Measurements from ENCODE around the gene TMEM164.

The TMEM164 gene

DNA sequence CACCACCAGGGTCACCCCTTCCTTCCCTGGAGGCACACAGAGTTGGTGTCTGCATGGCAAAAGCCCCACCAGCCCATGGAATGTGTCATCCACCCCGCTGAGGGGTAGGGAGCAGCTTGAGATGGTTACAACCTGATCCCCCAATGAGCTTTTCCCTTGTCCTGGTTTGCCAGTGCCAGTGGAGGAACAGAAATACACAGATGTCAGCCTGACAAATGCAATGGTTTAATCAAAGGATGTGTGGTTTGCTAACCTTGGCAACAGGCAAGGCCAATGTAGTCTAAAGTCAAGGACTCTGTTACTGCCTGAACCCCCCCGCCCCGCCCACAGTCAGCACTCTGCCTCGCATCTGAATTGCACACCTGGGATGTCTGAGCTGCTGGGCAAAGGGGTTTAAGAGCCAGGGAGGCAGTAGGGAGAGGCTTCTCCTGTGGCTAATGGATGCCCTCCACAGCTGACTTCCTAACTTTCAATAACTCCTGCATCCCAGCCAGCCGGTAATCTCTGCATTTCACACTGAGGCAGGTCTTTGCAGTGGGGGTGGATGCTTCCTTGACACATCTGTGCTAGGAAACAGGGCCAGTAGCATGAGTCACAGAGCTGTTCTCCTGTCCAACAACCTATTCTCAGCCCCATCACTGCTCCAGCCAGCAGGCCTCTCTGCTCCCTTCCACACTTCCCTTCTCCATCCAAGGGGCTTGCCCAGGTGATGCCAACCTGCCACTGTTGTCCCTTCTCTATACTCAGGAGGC is 177.4 kb downstream of the TMEM164 start:
- no peak for DNase-seq (ENCODE audit: insufficient read length, low spot score)
- no peak for TF ChIP-seq CTCF (IDR thresholded peaks at IDR 0.05; ENCODE audit: insufficient read depth, missing control alignments)
- FAIRE-seq = no peak

DNA sequence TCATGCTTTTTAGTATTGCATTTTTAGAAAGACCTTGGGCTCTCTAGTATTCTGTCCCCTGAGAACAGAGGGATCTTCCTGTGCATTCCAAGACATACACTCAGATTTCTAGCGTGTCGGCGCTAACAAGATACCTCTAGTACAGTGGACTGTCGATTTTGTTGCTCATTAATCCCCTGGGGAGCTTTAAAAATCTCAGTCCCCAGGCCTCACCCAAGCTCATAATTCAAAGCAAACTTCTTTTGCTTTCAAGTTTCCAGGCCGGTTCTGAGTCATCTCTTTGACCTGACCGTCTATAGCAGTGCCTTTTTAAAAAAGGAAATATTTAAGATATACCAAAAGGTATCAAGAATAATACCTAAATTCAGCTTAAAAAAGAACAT is 178.0 kb downstream of the TMEM164 start:
- no peak for DNase-seq (ENCODE audit: insufficient read length, low spot score)
- FAIRE-seq = no peak
- TF ChIP-seq CTCF (IDR thresholded peaks at IDR 0.05; ENCODE audit: insufficient read depth, missing control alignments) = no peak

DNA sequence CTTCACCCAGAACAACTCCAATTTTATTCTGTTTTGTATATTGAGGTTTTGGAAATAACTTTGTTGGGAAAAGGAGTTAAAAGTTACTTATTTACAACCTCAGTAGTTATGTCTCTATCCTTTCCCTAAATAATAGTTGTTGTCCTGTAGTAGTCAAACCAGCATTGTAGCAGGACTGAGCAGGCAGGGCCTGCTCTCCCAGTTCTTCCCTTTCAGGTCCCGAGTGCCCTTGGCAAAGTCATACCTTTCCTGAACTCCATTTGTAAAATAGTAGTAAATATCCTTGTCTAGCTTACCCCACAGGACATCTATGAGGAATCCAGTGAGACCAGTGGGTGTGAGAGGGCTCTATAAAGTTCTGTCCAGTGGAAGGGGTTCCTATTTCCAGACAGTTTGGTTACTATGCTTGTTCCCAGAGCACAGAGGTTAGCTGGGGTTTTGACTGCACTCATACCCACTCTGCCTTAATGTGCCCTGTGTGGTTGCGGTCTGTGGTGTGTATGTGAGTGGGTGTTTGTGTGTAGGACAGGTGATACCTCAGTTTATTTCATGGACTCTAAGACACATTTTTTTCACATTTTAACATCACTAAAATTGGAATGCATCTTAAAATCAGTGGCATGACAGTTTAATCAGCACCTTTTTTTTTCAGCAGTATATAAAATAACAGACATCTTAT is 178.7 kb downstream of the TMEM164 start:
- no peak for FAIRE-seq
- no peak for TF ChIP-seq CTCF (IDR thresholded peaks at IDR 0.05; ENCODE audit: insufficient read depth, missing control alignments)
- DNase-seq (ENCODE audit: insufficient read length, low spot score) = no peak

- no peak for TF ChIP-seq CTCF (IDR thresholded peaks at IDR 0.05; ENCODE audit: insufficient read depth, missing control alignments)
- no peak for DNase-seq (ENCODE audit: insufficient read length, low spot score)
- FAIRE-seq = no peak
Measured at GRCh38 chrX:110182362-110182761, 179.4 kb downstream of the TMEM164 start.

DNA sequence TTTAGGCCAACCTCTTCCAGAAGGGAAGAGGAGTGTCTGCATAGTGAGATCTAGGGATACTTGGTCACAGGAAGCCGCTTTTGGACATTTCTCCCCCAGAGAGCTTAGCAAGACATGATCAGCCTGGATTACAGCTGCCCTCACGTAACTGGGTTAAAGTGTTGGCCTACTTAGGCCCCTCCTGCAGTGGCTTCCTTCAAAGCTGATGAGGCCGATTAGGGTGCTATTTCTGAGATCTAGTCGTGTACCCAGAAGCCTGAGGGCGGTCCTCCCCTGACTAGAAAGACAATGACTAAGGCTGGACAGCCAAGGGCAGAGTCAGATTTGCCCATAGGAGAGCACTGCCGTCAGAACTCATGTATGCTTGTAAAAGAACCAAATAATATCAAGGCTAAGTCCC is 180.0 kb downstream of the TMEM164 start:
- DNase-seq (ENCODE audit: insufficient read length, low spot score) = no peak

DNA sequence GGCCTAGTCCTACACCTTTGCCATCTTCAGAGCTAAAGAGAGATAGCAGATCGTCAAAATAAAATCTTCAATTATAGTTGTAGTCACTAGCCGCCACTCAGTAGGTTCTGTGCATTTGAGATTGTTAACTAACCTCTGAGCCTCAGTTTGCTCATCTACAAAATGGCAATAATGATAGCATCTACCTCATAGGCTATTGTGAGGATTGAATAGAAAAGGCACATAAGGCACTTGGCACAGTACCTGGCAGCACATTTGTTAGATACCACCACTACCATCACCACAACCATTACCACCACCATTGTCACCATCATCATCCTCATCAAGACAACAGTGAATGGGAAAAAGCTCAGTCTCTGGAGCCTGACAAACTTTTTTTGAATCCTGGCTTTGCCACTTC is 180.4 kb downstream of the TMEM164 start:
- DNase-seq (ENCODE audit: insufficient read length, low spot score) (no peak), FAIRE-seq (no peak)
- TF ChIP-seq CTCF (IDR thresholded peaks at IDR 0.05; ENCODE audit: insufficient read depth, missing control alignments) = no peak

More for the DNA sequence above, 180.0 kb downstream of the TMEM164 start:
- FAIRE-seq = no peak
- TF ChIP-seq CTCF (IDR thresholded peaks at IDR 0.05; ENCODE audit: insufficient read depth, missing control alignments) = no peak
